IPS-18a (cell line): Measurements from ENCODE around the gene USP32.

Experiments
- H3K27ac ChIP-seq: one replicate; pipeline ENCODE4 v1.5.1; 2013; ENCODE audit warnings: low read length
- H3K27me3 ChIP-seq: one replicate; pipeline ENCODE4 v1.6.1; 2013; ENCODE audit warnings: mild to moderate bottlenecking, low read length; ENCODE audit not compliant: control insufficient read depth, insufficient read depth
- H3K36me3 ChIP-seq: one replicate; pipeline ENCODE4 v1.6.1; 2013; ENCODE audit warnings: low read depth, low read length; ENCODE audit not compliant: control insufficient read depth
- H3K4me1 ChIP-seq: one replicate; pipeline ENCODE4 v1.6.1; 2013; ENCODE audit warnings: low read depth, low read length; ENCODE audit not compliant: control insufficient read depth
- H3K4me3 ChIP-seq: one replicate; pipeline ENCODE4 v1.5.1; 2013; ENCODE audit warnings: low read length
- H3K9ac ChIP-seq: one replicate; pipeline ENCODE4 v1.6.1; 2013; ENCODE audit warnings: mild to moderate bottlenecking, low read length, moderate library complexity
- H3K9me3 ChIP-seq: one replicate; pipeline ENCODE4 v1.6.1; 2013; ENCODE audit warnings: low read depth, low read length; ENCODE audit not compliant: control insufficient read depth

The USP32 gene

DNA sequence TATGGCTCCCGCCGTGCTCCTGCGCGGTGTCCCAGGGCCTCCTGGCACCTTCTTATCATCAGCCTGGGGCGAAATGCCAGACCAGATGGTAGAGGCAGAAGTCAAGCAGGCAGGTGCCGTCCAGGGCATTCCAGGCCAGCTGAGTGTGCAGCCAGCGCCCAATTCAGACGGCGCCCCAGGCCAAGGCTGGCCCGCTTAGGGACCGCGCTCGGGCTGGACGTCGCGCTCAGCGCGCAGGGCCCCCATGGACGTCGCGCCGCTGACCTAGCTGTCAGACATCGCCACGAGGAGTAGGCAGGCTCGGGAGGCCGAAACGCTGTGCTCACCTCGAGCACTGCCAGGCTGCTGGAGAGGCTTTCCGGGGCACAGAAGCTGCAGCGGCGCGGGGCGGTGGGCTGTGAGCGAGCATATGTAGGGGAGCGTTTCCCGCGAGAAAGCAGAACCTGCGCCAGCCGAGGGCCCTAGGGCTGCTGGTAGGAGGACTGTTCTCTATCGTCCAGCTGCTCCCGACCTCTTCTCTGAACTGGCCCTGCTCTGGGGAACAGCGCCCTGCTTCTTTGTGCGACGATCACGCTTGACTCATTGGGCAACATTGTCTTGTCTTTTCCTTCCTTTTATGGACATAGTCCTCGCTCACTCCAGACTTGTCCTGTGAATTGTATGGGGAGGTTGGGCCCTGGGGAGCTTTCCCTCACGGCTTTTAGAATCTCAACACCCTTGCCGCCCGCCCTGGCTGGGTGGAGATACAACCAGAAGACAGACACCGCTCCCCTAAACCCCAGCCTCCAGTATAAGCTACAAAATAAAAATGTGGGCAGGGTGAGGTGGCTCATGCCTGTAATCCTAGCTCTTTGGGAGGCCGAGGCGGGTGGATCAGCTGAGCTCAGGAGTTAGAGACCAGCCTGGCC lies 250.6 kb downstream of the USP32 start:
- H3K27ac ChIP-seq = no peak overlapping the region
- peaks cover 78% of the 10 kb centered on the region for H3K27me3 ChIP-seq
- no peaks in the 10 kb centered on the region for H3K36me3 ChIP-seq
- H3K9ac ChIP-seq = no peak overlapping the region
- H3K4me1 ChIP-seq = peaks cover 30% of the 10 kb centered on the region
- H3K4me3 ChIP-seq = peak overlapping the region; percentile 49
- H3K9me3 ChIP-seq = no peaks in the 10 kb centered on the region

DNA sequence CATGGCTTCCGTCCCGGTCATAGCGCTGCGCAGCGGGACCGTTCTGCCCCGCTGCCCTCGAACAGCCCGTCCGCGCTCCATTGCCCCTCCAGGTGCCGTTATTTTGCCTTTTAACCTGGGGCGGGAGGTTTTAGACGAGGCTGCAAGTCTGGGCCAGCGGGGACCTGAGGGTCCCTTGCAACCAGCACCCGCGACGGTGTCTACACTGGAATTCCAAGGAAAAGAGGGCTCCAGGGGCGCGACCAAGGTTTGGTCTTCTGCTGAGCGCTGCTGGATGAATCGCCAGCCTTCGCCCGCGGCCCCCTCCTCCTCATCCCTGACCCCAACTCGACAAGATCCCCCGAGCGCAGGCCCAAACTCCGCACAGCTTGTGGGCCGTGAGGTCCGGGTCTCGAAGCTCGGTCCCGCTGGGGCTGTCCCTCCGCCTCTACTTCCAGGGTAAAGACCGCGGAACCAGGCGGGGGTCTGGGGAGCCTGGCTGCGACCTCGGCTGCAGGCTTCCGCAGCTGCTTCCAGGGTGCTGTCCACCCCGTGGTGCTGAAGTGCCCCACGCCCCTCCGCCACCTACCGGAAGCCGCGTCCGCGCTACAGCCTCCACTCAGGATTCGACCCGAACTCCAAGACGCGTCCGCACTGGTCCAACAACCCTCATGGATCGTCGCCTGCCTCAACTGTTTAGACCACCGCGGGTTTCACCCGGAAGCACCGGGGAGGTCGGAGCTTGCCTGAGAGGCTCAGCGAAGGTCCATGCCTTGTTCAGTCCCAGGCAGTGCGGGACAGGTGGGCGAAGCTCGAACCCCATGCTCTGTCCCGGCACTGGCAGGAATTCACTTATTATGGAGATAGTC lies 252.3 kb downstream of the USP32 start:
- Histone ChIP-seq H3K4me1 (peaks cover 19% of the 10 kb centered on the region), H3K4me3 (no peak overlapping the region), H3K36me3 (no peaks in the 10 kb centered on the region), H3K9me3 (no peaks in the 10 kb centered on the region), H3K27ac (no peak overlapping the region), H3K9ac (no peak overlapping the region), H3K27me3 (peaks cover 84% of the 10 kb centered on the region)

DNA sequence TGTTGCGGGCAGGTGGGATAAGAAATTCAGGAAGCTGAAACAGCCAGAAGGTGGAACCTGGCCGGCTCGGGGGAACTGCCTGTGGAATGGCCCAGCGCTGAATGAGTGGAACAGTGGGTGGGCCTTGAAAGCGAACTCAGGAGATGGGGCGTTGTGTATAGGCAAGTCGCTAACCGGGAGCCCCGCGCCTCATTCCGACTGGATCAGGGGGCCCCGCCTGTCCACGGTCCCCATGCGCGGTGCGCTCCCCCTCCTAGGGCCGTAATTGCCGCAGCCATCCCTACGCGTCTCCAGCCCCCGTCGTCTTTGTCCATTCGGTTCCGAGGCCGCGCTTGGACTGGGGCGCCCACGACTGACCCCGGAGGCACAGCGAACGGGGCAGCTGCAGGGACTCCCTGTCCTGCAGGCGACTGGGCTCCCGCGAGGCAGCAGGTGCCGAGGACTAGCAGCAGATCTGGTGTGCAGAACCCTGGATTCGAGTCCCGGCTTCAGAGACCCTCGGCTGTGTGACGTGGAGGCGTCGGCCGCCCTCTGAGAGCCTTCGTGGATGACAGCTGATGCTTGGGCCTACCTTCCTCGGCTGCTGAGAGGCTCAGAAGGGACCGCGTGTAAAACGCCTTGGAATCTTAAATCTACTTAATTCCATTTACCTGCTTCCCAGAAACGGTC lies 253.0 kb downstream of the USP32 start:
- peaks cover 84% of the 10 kb centered on the region for H3K27me3 ChIP-seq
- H3K4me3 ChIP-seq = no peak overlapping the region
- H3K9me3 ChIP-seq = no peaks in the 10 kb centered on the region

DNA sequence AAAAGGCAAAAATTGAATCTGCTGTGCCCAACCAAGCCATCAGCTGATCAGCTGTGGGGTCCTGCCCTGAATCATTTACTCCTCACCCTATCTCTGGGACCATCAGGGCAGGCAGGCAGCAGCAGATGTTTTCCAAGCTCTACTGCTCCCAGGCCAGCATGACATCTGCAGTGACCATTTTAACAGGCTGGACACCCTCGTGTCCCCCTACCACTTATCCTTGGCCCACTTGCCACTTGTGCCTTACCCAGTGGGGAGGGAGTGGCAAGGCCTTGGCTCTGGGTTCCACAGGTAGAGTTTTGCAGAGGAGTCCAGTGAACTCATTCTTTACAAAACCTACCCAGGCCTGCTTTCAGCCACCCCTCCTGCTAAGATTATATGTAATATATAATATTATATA lies 254.2 kb downstream of the USP32 start:
- Histone ChIP-seq H3K27me3 (peaks cover 79% of the 10 kb centered on the region), H3K27ac (no peak overlapping the region), H3K4me3 (no peak overlapping the region), H3K9me3 (no peaks in the 10 kb centered on the region), H3K4me1 (peaks cover 10% of the 10 kb centered on the region), H3K9ac (no peak overlapping the region), H3K36me3 (no peaks in the 10 kb centered on the region)

More for the DNA sequence above, 253.0 kb downstream of the USP32 start:
- no peak overlapping the region for H3K27ac ChIP-seq
- H3K36me3 ChIP-seq = no peaks in the 10 kb centered on the region
- no peak overlapping the region for H3K9ac ChIP-seq
- H3K4me1 ChIP-seq = peaks cover 17% of the 10 kb centered on the region

DNA sequence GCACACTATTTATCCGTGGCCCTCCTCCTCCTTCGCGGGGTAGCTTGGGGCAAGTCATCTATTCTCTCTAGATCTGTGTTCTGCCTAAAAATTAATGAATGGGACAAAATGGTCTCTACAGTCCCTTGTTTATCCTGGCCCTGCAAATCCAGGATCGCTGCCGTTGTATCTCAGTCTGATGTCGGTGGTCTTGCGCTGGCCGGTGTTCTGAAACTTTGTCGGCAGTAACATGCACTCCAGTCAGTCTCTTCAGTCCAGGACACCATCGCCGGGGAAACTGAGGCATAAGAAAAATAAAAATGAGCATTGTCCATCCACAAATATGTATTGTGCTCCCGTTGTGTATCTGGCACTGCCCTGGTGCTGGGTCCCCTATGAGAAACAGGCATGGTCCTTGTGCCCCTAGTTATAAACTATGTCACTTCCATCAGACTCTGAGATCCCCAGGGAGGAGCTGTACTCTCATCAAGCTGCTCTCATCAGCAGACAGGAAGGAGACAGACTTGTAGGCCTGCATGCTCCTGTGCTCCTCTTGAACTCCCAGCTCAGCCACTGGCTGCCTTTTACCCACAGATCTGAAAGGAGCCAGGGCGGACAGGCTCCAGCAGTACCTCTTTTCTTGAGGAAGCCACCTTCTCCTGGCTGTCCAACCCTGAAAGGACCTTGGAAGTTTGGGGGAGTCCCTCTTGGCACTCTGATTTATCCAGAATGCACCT lies 255.8 kb downstream of the USP32 start:
- Histone ChIP-seq H3K27me3 (peaks cover 66% of the 10 kb centered on the region), H3K9ac (no peak overlapping the region)

DNA sequence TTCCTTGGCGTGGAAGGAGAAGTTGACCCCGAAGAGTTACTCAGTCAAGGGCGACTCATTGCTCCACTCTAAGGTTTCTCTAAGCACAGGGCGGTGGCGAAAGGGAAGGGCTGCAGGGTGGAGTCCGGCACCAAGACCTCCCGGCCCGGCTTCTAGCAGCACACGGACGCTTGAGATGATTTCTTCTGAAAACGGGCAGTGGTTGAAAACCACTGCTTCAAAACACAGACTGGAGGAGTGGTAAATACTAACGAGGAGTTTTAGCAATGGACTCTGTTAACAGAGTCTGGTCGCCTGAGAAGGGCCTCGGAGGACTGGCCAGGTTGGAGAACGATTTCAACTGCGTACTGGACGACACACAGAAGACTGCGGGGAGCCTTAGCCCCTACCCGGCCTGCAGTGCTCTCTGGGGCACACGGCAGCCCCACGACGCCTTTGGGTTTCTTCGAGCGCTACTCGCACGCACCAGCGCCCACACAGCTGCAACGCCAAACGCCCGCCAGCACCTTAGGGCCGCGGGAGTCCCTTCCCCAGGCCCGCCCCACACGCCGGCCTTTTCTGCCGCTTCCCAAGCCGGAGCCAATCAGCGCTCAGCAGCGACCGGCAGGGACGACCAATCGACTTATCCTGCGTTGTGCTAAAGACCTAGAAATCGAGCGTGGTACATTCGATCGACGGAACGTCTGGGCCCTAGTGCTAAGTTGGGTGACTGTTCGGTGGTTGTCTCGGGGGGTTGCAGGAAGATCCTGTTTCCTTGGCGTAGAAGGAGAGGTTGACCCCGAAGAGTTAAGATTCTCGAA lies 256.6 kb downstream of the USP32 start:
- peak overlapping the region; percentile 10 for H3K9ac ChIP-seq
- no peaks in the 10 kb centered on the region for H3K4me1 ChIP-seq
- no peak overlapping the region for H3K27ac ChIP-seq
- no peaks in the 10 kb centered on the region for H3K36me3 ChIP-seq
- H3K4me3 ChIP-seq = peak overlapping the region; percentile 65
- peaks cover 59% of the 10 kb centered on the region for H3K27me3 ChIP-seq
- H3K9me3 ChIP-seq = no peaks in the 10 kb centered on the region

More for the DNA sequence above, 255.8 kb downstream of the USP32 start:
- Histone ChIP-seq H3K9me3 (no peaks in the 10 kb centered on the region), H3K27ac (no peak overlapping the region), H3K36me3 (no peaks in the 10 kb centered on the region), H3K4me1 (no peaks in the 10 kb centered on the region), H3K4me3 (peak overlapping the region; percentile 65)

DNA sequence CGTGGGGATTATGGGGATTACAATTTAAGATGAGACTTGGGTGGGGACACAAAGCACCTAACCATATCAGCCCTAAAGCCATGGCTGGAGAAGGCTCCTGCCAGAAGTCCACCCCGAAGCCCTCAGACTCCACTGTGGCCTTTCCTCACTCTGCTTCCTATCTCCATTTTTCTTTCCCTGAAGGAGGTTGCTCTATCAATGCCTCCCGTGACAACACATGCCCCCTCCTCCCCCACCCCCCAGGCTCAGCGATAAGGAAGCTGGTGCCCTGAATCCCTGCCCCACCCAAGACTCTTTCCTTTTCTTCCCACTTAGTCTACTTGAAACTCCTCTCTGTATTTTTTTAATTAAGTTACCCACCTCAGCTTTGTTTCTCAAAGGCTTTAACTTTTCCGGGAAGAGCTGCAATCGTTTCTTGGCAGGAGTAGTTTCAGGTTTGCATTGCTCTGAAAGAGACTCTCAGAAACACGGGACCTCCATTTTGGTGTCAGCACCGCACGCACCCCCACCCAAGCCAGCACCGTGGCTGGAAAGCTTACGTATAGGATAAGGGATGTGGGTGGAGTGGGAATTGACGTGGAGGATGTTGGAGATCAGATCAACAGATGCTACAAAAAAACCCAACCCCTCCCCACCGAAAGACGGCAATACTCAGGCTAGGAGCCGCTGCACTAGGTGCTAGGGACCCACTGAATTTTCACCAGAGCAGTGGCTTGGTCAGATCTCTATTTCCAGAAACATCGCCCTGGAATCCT lies 257.4 kb downstream of the USP32 start:
- H3K27ac ChIP-seq = no peak overlapping the region
- H3K9ac ChIP-seq = peak overlapping the region; percentile 10
- no peaks in the 10 kb centered on the region for H3K4me1 ChIP-seq
- peak overlapping the region; percentile 65 for H3K4me3 ChIP-seq
- H3K36me3 ChIP-seq = no peaks in the 10 kb centered on the region
- no peaks in the 10 kb centered on the region for H3K9me3 ChIP-seq
- peaks cover 51% of the 10 kb centered on the region for H3K27me3 ChIP-seq

DNA sequence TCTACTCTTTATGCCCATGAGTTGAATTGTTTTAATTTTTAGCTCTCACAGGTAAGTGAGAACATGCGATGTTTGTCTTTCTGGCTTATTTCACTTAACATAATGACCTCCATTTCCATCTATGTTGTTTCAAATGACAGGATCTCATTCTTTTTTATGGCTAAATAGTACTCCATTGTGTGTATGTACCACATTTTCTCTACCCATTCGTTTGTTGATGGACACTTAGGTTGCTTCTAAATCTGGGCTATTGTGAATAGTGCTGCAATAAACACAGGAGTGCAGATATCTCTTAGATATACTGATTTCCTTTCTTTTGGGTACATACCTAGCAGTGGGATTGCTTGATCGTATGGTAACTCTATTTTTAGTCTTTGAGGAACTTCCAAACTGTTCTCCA lies 261.5 kb downstream of the USP32 start:
- H3K36me3 ChIP-seq = no peaks in the 10 kb centered on the region
- H3K9ac ChIP-seq = no peak overlapping the region
- H3K27me3 ChIP-seq = peaks cover 12% of the 10 kb centered on the region
- H3K27ac ChIP-seq = no peak overlapping the region
- H3K9me3 ChIP-seq = no peaks in the 10 kb centered on the region
- H3K4me1 ChIP-seq = no peaks in the 10 kb centered on the region
- H3K4me3 ChIP-seq = no peak overlapping the region

DNA sequence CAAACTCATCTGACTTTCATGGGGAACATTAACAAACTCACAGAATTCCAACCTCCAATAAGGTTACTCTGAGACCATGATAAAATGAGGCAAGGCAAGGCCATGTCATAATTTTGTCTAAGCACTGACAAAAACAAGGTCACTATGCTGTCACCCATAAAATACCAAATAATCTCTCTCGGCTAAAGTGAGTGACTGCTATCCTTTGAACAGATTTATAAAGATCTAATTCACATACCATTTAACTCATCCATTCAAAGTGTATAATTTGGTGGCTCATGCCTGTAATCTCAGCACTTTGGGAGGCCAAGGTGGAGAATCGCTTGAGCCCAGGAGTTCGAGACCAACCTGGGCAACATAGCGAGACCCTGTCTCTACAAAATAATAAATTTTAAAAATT lies 262.8 kb downstream of the USP32 start:
- H3K9ac ChIP-seq = no peak overlapping the region
- H3K4me1 ChIP-seq = no peaks in the 10 kb centered on the region
- no peak overlapping the region for H3K4me3 ChIP-seq
- peaks cover 2% of the 10 kb centered on the region for H3K27me3 ChIP-seq
- no peak overlapping the region for H3K27ac ChIP-seq
- no peaks in the 10 kb centered on the region for H3K36me3 ChIP-seq
- no peaks in the 10 kb centered on the region for H3K9me3 ChIP-seq
